HFFc6 (cell line): Measurements from ENCODE around the gene UQCRQ. TPM values are rescaled to one million over a fixed set of nuclear protein-coding genes. Genes with fewer than 3 reads are reported as not detected.
A peak's percentile ranks its signal among the peaks of the same experiment; 100 is the strongest.

Experiments
- DNase-seq: peaks from one replicate; pipeline ENCODE4 v3.0.0-alpha.2; 2018
- H3K27ac Mint-ChIP-seq: 2 replicates; pipeline ENCODE4 v1.8.0; 2020; ENCODE audit warnings: mild to moderate bottlenecking, mixed read lengths
- H3K27me3 Mint-ChIP-seq: 2 replicates; pipeline ENCODE4 v1.8.0; 2021; ENCODE audit warnings: mild to moderate bottlenecking, moderate library complexity, mixed read lengths; ENCODE audit not compliant: insufficient read depth
- H3K36me3 Mint-ChIP-seq: 2 replicates; pipeline ENCODE4 v1.8.0; 2021; ENCODE audit warnings: low read depth, mixed read lengths
- H3K4me1 Mint-ChIP-seq: 2 replicates; pipeline ENCODE4 v1.8.0; 2020; ENCODE audit warnings: low read depth, mixed read lengths
- H3K4me3 Mint-ChIP-seq: 2 replicates; pipeline ENCODE4 v1.8.0; 2020; ENCODE audit warnings: mild to moderate bottlenecking, moderate library complexity, mixed read lengths
- H3K9me3 Mint-ChIP-seq: 2 replicates; pipeline ENCODE4 v1.8.0; 2020; ENCODE audit warnings: mild to moderate bottlenecking, mixed read lengths
- CTCF ChIP-seq: fragments of 200-600 bp; sonication (generic); IDR thresholded peaks from 2 replicates; pipeline ENCODE4 v1.5.0; 2021; ENCODE audit warnings: antibody characterized with exemption, mild to moderate bottlenecking
- total RNA-seq, 6 experiments: library from RNA; stranded (reverse); fragmentation: NEBNext Ultra II Directional; extraction: Animal tissue kit (Norgen Biotek cat#: 25700); gene quantifications; 2 replicates in 1 of 6; 3 replicates in 5 of 6; pipeline ENCODE4 v1.2.3, GENCODE V29; 2021

UQCRQ gene
- total RNA-seq, 6 experiments from 2014 or later: 501 to 678 (median 615) TPM

DNA sequence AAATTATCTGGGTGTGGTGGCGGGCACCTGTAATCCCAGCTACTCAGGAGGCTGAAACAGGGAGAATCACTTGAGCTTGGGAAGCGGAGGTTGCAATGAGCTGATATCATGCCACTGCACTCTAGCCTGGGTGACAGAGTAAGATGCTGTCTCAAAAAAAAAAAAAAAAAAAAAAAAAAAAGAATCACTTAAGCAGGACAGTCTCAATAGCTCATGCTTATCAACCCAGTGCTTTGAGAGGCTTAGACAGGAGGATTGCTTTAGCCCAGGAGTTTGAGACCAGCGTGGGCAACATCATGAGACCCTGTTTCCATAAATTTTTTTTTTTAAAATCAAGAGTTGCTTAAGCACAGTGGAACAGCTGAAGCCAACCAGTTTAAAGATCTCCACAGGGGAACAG lies 49.6 kb downstream of the UQCRQ start:
- Mint-ChIP-seq H3K4me3 (no peak overlapping the region), H3K9me3 (no peaks in the 10 kb centered on the region), H3K4me1 (peaks cover 17% of the 10 kb centered on the region), H3K27ac (0 out of 2 replicates have a peak overlapping the region, but pooled peaks have one; percentile 6), H3K36me3 (peaks cover 37% of the 10 kb centered on the region), H3K27me3 (no peaks in the 10 kb centered on the region)
- DNase-seq: no peak
- TF ChIP-seq CTCF: no peak

Other genes with a start within 250 kb of the UQCRQ start
- not detected for gene IL13, start 208.5 kb upstream of the UQCRQ start, total RNA-seq
- gene IL4, start 192.7 kb upstream of the UQCRQ start, total RNA-seq: not detected
- 10 to 100 TPM; 12.9 to 15.4 (median 14.9) TPM for gene KIF3A, start 129.1 kb upstream of the UQCRQ start, total RNA-seq
- not detected for gene CCNI2, start 119.2 kb upstream of the UQCRQ start, total RNA-seq
- 10 to 100 TPM; 53.9 to 67.1 (median 59.2) TPM for gene SEPTIN8, start 89.4 kb upstream of the UQCRQ start, total RNA-seq
- gene SOWAHA, start 53.3 kb upstream of the UQCRQ start, total RNA-seq: not detected
- 10 to 100 TPM in 1 of 6 experiments, 1 to 10 TPM in 5; 7.8 to 12.2 (median 8.6) TPM for gene SHROOM1, start 36.0 kb upstream of the UQCRQ start, total RNA-seq
- under 1 TPM in 3 of 6 experiments, not detected in 3; 0.09 to 0.14 (median 0.12) TPM for gene GDF9, start 173 bp upstream of the UQCRQ start, total RNA-seq
- gene LEAP2, start 7.0 kb downstream of the UQCRQ start, total RNA-seq: under 1 TPM; 0.09 to 0.51 (median 0.41) TPM
- 10 to 100 TPM; 81.1 to 92.5 (median 87.6) TPM for gene AFF4, start 97.0 kb downstream of the UQCRQ start, total RNA-seq
- 10 to 100 TPM; 11.0 to 19.8 (median 17.4) TPM for gene ZCCHC10, start 159.9 kb downstream of the UQCRQ start, total RNA-seq
- gene HSPA4, start 185.4 kb downstream of the UQCRQ start, total RNA-seq: 100 to 1,000 TPM; 181 to 235 (median 214) TPM